HS-5 (cell line): ENCODE results near the gene CHCHD4.
"Not testable (repeated sequence)": the region's sequence is repeated elsewhere in the genome, so short reads cannot be mapped to it uniquely, and the experiment has no call there.

Experiments
- DNase-seq: peaks from one replicate; pipeline ENCODE4 v3.0.0-alpha.2; 2012; ENCODE audit warnings: low read depth

CHCHD4 gene

GRCh38 chr3:14134291-14134690, 9.6 kb upstream of the CHCHD4 start:
- DNase-seq = no peak

GRCh38 chr3:14133876-14134275, 9.2 kb upstream of the CHCHD4 start:
- no peak for DNase-seq

DNA sequence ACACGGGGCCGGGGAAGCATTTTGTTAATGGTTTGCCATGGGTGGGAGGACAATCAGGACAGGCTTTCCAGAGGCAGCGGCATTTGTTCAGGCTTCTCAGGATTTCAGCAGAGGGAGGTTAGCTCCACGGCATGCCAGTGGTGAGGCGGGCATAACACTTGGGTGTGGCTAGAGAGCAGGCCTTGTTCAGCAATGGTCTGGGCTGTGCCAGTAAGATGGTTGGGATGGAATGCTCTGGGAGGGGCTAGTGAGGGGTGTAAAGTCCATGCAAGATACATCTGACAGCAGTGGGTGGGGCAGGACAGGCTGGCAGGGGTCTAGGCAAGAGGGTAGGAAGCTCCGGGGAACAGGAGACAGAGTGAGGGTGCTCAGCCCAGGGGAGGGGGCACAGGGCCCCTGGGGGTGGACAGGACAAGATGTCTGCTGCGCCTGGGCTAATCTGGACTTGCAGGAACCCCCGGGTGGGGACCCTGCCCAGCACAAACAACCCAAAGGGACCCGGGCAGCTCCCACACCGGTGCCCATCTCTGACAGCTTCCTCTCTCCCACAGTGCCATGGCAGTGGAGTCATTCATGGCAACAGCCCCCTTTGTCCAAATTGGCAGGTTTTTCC, 8.6 kb upstream of the CHCHD4 start:
- no peak for DNase-seq

GRCh38 chr3:14132689-14133088, 8.0 kb upstream of the CHCHD4 start:
- no peak for DNase-seq

DNA sequence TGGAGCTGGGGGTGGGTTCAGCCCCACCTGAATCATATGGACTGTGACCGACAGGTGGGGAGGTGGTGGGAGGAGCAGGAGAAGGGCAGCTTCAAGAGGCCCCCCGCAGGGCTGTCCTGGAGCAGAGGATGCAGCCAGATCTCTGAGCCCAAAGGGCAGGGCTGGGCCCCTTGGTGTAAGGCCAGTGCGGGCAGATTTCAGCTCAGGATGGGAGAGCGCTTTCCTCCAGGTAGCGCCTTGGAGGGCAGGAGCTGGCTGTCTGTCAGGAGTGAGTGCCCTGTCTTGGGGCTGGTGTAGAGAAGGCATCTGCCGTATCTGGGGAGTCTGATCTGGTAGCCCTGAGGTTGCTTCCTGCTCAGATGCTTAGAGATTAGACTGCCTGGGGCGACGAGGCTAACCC, 7.5 kb upstream of the CHCHD4 start:
- DNase-seq = no peak

GRCh38 chr3:14131134-14131533, 6.5 kb upstream of the CHCHD4 start:
- no peak for DNase-seq

GRCh38 chr3:14130707-14131106, 6.0 kb upstream of the CHCHD4 start:
- no peak for DNase-seq

- DNase-seq = no peak
These were observed 5.6 kb upstream of the CHCHD4 start for GRCh38 chr3:14130230-14130629.

DNA sequence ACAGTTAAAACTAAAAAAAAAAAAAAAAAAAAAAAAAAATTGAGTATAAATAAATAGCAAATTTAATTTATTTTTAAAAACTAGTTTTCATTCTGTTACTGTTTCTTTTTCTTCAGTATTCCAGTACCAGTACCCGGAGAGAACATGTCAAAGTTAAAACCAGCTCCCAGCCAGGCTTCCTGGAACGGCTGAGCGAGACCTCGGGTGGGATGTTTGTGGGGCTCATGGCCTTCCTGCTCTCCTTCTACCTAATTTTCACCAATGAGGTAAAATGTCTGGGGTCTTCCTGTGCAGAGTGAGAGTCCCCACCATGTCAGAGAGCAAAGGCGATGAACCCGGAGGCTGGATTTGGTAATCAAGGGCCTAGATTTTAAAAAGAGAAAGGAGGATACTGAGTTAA, 4.6 kb upstream of the CHCHD4 start:
- DNase-seq = no peak

DNA sequence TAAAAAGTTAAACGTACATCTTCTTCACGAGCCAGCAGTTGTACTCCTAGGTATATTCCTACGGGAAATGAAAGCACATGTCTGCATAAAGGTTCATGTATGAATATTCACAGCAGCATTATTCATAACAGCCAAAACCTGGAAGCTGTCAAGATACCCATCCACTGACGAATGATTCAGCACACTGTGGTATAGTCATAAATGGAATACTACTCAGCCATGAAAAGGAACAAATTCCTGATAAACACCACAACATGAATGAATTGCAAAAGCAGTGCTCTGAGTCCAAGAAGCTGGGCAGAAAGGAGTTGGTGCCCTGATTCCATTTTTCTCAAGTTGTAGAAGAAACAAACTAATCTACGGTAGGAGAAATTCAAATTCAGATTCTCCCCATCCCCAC, 4.1 kb upstream of the CHCHD4 start:
- DNase-seq = no peak

- no peak for DNase-seq
These were observed 3.0 kb upstream of the CHCHD4 start for GRCh38 chr3:14127516-14128161.

DNA sequence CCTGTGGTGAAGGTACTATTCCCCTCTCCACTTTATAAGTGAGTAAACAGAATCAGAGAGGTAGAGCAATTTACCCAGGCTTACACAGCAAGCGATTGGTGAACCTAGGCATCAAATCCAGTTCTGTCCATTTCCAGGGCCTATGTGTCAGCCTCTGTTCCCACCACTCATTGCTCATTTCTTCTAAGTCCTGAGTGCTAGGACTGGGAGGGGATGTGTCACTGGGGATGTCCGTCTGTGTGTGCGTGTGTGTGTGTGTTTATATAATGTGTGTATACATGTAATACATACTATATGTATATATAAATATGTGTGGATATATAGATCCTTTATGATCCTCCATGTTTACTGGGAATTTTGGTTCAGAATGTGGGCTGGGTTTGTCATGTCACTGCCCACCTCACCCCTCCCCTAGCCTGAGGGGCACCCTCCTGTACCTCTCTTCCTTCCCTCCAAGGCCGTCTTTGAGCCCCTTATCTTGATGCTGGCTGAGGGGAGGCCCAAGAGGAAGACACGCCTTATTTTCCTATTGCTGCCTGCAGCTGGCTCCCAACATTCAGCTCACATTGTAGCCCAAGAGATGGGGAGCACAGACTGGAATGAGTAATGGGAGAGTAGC, 2.3 kb upstream of the CHCHD4 start:
- DNase-seq = no peak

DNA sequence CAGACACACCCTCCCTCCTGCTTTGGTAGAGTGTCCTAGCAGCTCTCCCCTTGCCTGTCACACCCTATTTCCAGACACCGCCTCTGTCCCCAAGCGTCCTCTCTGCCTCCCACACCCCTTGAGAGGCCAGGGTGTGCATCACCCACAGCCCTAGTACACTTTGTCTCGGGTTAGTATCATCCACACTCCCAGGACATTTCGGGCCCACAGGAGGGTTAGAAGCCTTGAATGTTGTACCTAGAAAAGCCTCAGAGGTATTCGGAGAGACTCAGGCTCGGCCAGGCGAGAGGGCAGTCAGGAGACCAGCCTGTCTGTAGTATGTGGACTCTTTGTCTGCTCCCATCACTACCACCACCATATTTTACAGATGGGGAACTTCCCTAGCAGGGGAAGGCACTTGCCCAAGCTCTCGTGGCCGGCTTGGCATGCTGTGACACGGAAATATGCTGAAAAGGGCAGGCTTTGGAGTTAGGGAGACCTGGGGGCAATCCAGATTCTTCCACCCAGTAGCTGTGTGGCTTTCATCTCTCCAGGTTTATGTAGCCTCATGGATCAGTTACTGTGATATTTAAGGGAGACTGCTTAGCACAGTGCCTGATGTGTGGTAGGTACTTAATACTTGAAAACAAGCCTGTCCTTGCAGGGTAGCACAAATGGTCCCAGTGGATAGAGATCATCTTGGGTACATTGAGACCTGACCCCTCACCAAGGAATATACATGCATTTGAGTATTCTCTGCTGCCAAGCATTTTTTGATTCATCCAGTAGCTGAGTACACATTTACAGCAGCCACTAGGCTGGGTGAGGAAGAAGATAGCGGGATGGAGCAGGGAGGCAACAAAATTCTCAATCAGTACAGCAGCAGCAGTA, 1.6 kb upstream of the CHCHD4 start:
- DNase-seq = no peak

GRCh38 chr3:14125193-14126016, 735 bp upstream of the CHCHD4 start:
- DNase-seq = peak; percentile 88

DNA sequence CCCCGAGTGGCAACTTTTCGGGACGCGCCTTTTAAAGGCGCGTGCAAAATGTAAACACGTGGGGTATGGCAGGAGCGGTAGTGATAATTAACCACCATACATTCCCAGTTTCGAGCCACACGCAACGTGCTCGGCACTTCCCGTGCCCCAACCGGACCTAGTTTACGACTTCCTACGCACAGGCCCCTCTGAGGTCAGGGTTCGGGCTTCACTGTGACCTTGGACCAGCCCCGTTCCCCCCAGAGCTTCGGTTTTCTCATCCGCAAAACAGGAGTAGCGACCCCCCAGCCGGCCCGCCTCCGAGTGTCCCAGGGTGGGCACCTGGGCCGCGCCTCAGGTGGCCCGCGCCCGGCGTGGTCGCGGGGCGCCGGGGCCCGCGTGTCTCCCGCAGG, 451 bp downstream of the CHCHD4 start:
- DNase-seq = peak; percentile 28

- no peak for DNase-seq
These were observed 1.1 kb downstream of the CHCHD4 start for GRCh38 chr3:14123308-14124222.

DNA sequence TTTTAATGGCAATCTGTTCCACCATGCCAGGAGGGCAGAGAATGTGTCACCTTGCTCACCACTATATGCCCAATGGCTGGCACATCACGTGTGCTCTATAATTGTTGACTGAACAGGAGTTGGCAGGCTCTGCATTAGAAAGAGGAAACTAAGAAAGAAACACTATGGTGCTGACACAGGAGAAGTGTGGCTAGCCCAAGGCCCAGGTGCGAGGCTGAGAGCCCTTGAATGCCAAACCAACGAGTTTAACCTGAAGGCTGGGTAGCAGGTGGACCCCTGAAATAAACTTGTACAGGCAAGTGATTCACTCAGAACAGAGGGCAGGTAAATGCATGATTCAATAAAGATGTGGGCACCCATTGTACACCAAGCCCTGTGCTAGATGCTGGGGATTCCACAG, 2.4 kb downstream of the CHCHD4 start:
- DNase-seq = no peak

- DNase-seq = no peak
These were observed 2.8 kb downstream of the CHCHD4 start for GRCh38 chr3:14121859-14122258.

DNA sequence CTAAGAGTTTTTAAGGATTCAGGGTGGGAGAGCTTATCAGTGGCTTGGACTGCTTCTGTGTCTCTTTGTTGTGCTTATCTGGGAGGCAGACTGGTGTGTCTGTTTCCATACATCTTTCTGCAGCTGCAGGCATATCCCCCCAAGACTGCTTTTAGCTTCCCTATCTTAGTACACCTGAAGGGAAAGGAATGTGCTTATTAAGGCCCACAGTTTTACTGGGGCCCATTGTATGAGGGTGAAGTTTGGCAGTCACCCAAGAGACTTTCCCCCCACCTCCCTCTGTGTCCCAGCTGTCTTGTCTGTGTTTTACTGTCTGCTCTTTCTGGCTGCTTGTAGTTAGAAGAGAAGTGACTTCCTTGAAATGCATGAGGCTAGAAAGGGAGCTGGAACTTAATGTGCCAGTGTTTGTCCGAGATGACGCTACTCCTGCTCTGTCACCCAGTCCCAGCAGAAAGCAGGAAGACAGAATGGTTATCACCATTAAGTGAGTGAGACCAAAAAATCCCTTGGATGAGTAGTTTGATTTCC, 3.7 kb downstream of the CHCHD4 start:
- not testable (repeated sequence) for DNase-seq

GRCh38 chr3:14120111-14120920, 4.4 kb downstream of the CHCHD4 start:
- no peak for DNase-seq
